Loucy (cell line): ENCODE results near the gene ARHGEF26.
A peak's percentile ranks its signal among the peaks of the same experiment; 100 is the strongest.

Experiments
- H2AFZ ChIP-seq: fragments of 200-600 bp; sonication (generic); 2 replicates; pipeline ENCODE4 v1.6.0; 2016; ENCODE audit warnings: antibody characterized with exemption, mild to moderate bottlenecking, low read length, moderate library complexity
- H3F3A ChIP-seq: fragments of 200-600 bp; 2 replicates; pipeline ENCODE4 v1.6.0; 2016; ENCODE audit warnings: antibody characterized with exemption, low read depth, mild to moderate bottlenecking
- H3K27me3 ChIP-seq: fragments of 200-600 bp; sonication (generic); 2 replicates; pipeline ENCODE4 v1.6.1; 2014; ENCODE audit warnings: low read length, mild to moderate bottlenecking; ENCODE audit not compliant: insufficient read depth, poor library complexity, severe bottlenecking
- H3K36me3 ChIP-seq: fragments of 200-600 bp; sonication (generic); 2 replicates; pipeline ENCODE4 v1.6.1; 2016; ENCODE audit warnings: low read length; ENCODE audit not compliant: insufficient read depth
- H3K4me1 ChIP-seq: fragments of 200-600 bp; sonication (generic); 2 replicates; pipeline ENCODE4 v1.5.1; 2014; ENCODE audit warnings: low read length, mild to moderate bottlenecking; ENCODE audit not compliant: insufficient read depth, poor library complexity, severe bottlenecking
- H3K4me2 ChIP-seq: fragments of 200-600 bp; sonication (generic); 2 replicates; pipeline ENCODE4 v1.6.0; 2014; ENCODE audit warnings: antibody characterized with exemption, low read length, low read depth, mild to moderate bottlenecking; ENCODE audit not compliant: poor library complexity, severe bottlenecking
- H3K4me3 ChIP-seq: fragments of 200-600 bp; sonication (generic); 2 replicates; pipeline ENCODE4 v1.5.1; 2014; ENCODE audit warnings: low read length, mild to moderate bottlenecking, mixed read lengths; ENCODE audit not compliant: poor library complexity, severe bottlenecking
- H3K79me2 ChIP-seq: fragments of 200-600 bp; sonication (generic); 2 replicates; pipeline ENCODE4 v1.6.1; 2014; ENCODE audit warnings: low read length; ENCODE audit not compliant: insufficient read depth
- H3K9ac ChIP-seq: fragments of 200-600 bp; sonication (generic); 2 replicates; pipeline ENCODE4 v1.6.0; 2014; ENCODE audit warnings: mild to moderate bottlenecking, low read depth, low read length, moderate library complexity; ENCODE audit not compliant: poor library complexity, severe bottlenecking
- H3K9me2 ChIP-seq: fragments of 200-600 bp; sonication (generic); replicated peaks from 2 replicates; pipeline ENCODE4 v1.6.1; 2016; ENCODE audit warnings: low read depth, low read length, mixed read lengths
- H3K9me3 ChIP-seq: fragments of 200-600 bp; sonication (generic); 2 replicates; pipeline ENCODE4 v1.6.1; 2014; ENCODE audit warnings: mild to moderate bottlenecking, antibody characterized with exemption, low read length, low read depth; ENCODE audit not compliant: insufficient read depth
- H4K20me1 ChIP-seq: fragments of 200-600 bp; sonication (generic); 2 replicates; pipeline ENCODE4 v1.6.0; 2014; ENCODE audit warnings: antibody characterized with exemption, low read length, mild to moderate bottlenecking; ENCODE audit not compliant: insufficient read depth, poor library complexity, severe bottlenecking
- CTCF ChIP-seq: fragments of 200-600 bp; sonication (generic); conservative IDR thresholded peaks from 2 replicates; pipeline ENCODE4 v1.5.1; 2014; ENCODE audit warnings: mild to moderate bottlenecking, antibody characterized with exemption, low read length
- EZH2phosphoT487 ChIP-seq: fragments of 200-600 bp; IDR thresholded peaks from 2 replicates; pipeline ENCODE4 v1.6.1; 2018; ENCODE audit warnings: antibody characterized with exemption, mild to moderate bottlenecking, moderate library complexity, borderline replicate concordance

The ARHGEF26 gene

DNA sequence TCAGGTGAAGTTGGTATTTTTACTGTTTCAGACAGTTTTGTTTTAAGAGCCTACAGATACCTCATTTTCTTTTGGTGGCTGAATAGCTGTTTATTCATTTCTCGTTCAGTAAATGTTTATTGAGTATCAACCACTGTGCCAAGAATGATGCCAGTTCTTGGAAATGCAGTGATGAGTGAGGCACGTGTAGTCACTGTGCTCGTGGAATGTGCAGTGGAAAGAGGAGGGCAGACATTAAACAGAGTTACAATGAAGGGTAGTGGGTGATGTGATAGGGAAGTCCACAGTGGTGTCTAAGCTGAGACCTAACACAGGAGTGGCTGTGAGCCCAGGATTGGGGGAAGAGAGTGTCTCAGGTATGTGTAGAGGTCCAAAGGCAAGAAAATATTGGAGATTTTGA, 73.7 kb downstream of the ARHGEF26 start:
- H3K9ac ChIP-seq = peak overlapping the region; percentile 36
- H3K9me3 ChIP-seq = no peaks in the 10 kb centered on the region
- H3K4me2 ChIP-seq = peak overlapping the region; percentile 57
- H3K79me2 ChIP-seq = no peaks in the 10 kb centered on the region
- no peaks in the 10 kb centered on the region for H3F3A ChIP-seq
- no peak for TF ChIP-seq CTCF
- TF ChIP-seq EZH2phosphoT487 = no peak
- no peaks in the 10 kb centered on the region for H3K9me2 ChIP-seq
- H3K4me1 ChIP-seq = peaks cover 57% of the 10 kb centered on the region
- peak overlapping the region; percentile 39 for H3K4me3 ChIP-seq
- no peaks in the 10 kb centered on the region for H4K20me1 ChIP-seq
- no peaks in the 10 kb centered on the region for H3K36me3 ChIP-seq
- no peaks in the 10 kb centered on the region for H3K27me3 ChIP-seq
- peak overlapping the region; percentile 65 for H2AFZ ChIP-seq

DNA sequence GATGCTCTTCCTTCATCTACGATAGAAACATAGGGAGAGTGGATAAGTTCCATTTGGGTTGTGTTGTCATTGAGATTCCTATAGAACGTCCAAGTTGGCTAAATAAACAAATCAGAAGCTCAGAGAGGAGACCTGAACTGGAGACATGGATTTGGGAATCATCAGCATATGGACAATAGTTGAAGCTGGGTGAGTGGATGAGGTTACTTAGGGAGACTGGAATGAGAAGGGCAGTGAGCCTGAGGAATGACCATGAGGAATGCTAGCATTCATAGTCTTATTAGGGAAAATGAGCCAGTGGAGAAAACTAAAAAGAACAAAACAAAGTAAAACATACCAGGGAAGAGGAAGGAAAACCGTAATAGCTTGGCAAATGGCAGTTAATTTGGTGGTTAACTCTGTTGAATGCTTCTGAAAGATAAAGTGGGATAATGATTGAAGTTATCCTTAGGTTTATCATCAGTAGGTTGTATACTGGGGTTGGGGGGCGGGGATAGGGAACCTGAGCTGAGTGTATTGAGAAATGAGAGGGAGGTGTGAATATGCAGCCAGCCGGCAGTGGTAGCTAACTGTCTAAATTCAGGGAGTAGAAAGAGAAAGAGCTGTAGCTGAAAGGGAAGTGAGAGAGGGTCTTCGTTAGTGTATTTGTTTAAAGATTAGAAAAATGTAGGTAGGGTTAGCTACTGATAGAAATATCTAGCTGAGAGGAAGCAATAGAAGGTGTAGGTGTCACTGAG, 74.6 kb downstream of the ARHGEF26 start:
- Histone ChIP-seq H4K20me1 (no peaks in the 10 kb centered on the region), H3K9me2 (no peaks in the 10 kb centered on the region), H3K27me3 (no peaks in the 10 kb centered on the region), H3K4me3 (peak overlapping the region; percentile 20), H3K36me3 (no peaks in the 10 kb centered on the region), H3F3A (no peaks in the 10 kb centered on the region), H3K79me2 (no peaks in the 10 kb centered on the region), H3K9ac (peak overlapping the region; percentile 2), H2AFZ (peak overlapping the region; percentile 65; the same call in 1 of the 2 replicates), H3K4me1 (peaks cover 53% of the 10 kb centered on the region), H3K4me2 (peak overlapping the region; percentile 57), H3K9me3 (no peaks in the 10 kb centered on the region)
- TF ChIP-seq CTCF (no peak), EZH2phosphoT487 (no peak)

DNA sequence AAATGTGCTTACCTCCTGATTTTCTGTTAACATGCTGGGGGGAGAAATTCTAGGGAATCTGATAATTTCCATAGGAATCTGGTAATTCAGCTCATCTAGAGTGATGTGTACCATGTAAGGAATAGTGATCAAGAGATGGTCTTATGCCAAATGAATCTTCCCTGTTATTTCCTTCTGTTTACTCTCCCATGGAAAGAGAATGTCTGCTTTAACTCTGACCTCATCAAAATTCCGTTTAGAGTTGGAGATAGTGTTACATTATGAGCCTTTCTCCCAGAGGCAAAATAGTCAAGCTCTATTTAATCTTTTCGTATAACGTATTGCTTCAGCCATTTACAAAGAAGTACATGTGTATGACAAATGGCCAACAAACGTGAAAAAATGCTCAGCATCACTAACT, 76.6 kb downstream of the ARHGEF26 start:
- Histone ChIP-seq H3K79me2 (no peaks in the 10 kb centered on the region), H3K4me2 (no peak overlapping the region), H3K4me3 (no peak overlapping the region), H4K20me1 (no peaks in the 10 kb centered on the region), H2AFZ (no peak overlapping the region), H3K9me2 (no peaks in the 10 kb centered on the region), H3K9ac (no peak overlapping the region), H3K4me1 (peaks cover 40% of the 10 kb centered on the region), H3F3A (no peaks in the 10 kb centered on the region), H3K27me3 (no peaks in the 10 kb centered on the region), H3K9me3 (no peaks in the 10 kb centered on the region), H3K36me3 (no peaks in the 10 kb centered on the region)
- TF ChIP-seq EZH2phosphoT487 (no peak), CTCF (no peak)
